Panc1 (cell line): ENCODE results near the gene NFIB. TPM values are rescaled to one million over a fixed set of nuclear protein-coding genes. Genes with fewer than 3 reads are reported as not detected.

Experiments
- ATAC-seq: fragments of 200-7000 bp; cut with Tn5 transposase; 2 replicates; pipeline ENCODE4 v1.9.1; 2020; ENCODE audit warnings: mild to moderate bottlenecking, moderate library complexity
- BruUV-seq: library from RNA; stranded (reverse); fragments of 400-500 nt; replicated peaks from 2 replicates; lab custom pipeline; 2021; lab: Mats Ljungman, UMichigan
- CTCF ChIA-PET: fragments of 300-600 bp; sonication (Branson Sonifier 250); formaldehyde crosslinking; loops from one replicate; lab custom pipeline; 2022; ENCODE audit warnings: antibody characterized with exemption; lab: Charles Lee
- POLR2A ChIA-PET: fragments of 300-600 bp; sonication (Branson Sonifier 250); formaldehyde crosslinking; loops from one replicate; lab custom pipeline; 2022; ENCODE audit warnings: antibody characterized with exemption; lab: Charles Lee
- DNase-seq: peaks from one replicate; pipeline ENCODE4 v3.0.0-alpha.2; 2010; ENCODE audit warnings: low read depth, low spot score
- H3K27ac ChIP-seq: 2 replicates; pipeline ENCODE4 v1.5.1; 2011; ENCODE audit warnings: mild to moderate bottlenecking, low read length, inconsistent platforms
- H3K27me3 ChIP-seq: fragments of 200-500 bp; sonication (Bioruptor generic); 2 replicates; pipeline ENCODE4 v1.6.0; 2014; ENCODE audit warnings: low read length, inconsistent platforms; ENCODE audit not compliant: control insufficient read depth, insufficient read depth
- H3K36me3 ChIP-seq: fragments of 200-500 bp; sonication (Bioruptor generic); 2 replicates; pipeline ENCODE4 v1.5.1; 2014; ENCODE audit warnings: inconsistent platforms, mild to moderate bottlenecking, low read length, moderate library complexity; ENCODE audit not compliant: control insufficient read depth, insufficient read depth
- H3K4me1 ChIP-seq: 2 replicates; pipeline ENCODE4 v1.5.1; 2011; ENCODE audit warnings: inconsistent platforms, mild to moderate bottlenecking, low read length, moderate library complexity; ENCODE audit not compliant: control insufficient read depth, insufficient read depth
- H3K4me3 ChIP-seq, 2 experiments: 2 replicates each; pipeline ENCODE4 v1.5.1; 2011 to 2012; ENCODE audit warnings: low read depth in 2 of 2, low read length in 2 of 2, mild to moderate bottlenecking in 2 of 2, inconsistent platforms in 1 of 2, moderate library complexity in 1 of 2
- H3K9me3 ChIP-seq: fragments of 200-500 bp; sonication (Bioruptor generic); 2 replicates; pipeline ENCODE4 v1.5.1; 2014; ENCODE audit warnings: low read depth, mild to moderate bottlenecking, inconsistent platforms, low read length, moderate library complexity; ENCODE audit not compliant: control insufficient read depth, insufficient read depth
- CTCF ChIP-seq: fragments of 450-650 bp; IDR thresholded peaks from 2 replicates; pipeline ENCODE4 v1.5.1; 2017; ENCODE audit warnings: mild to moderate bottlenecking
- POLR2AphosphoS5 ChIP-seq: IDR thresholded peaks from 2 replicates; pipeline ENCODE4 v1.6.1; 2012; ENCODE audit warnings: mild to moderate bottlenecking, low read depth, low read length, moderate library complexity
- REST ChIP-seq, 2 experiments: IDR thresholded peaks; 2 replicates each; pipeline ENCODE4 v1.6.1; 2011 to 2012; ENCODE audit warnings: low read depth in 2 of 2, control low read depth in 1 of 2, low read length in 1 of 2, mild to moderate bottlenecking in 1 of 2, moderate library complexity in 1 of 2; ENCODE audit not compliant: insufficient read depth in 1 of 2
- SIN3A ChIP-seq: IDR thresholded peaks from 2 replicates; pipeline ENCODE4 v1.6.1; 2012; ENCODE audit warnings: low read depth, mild to moderate bottlenecking, low read length, moderate library complexity, borderline replicate concordance; ENCODE audit not compliant: insufficient read depth
- TCF7L2 ChIP-seq: IDR thresholded peaks from 2 replicates; pipeline ENCODE4 v1.6.1; 2011; ENCODE audit warnings: mild to moderate bottlenecking, low read depth, low read length, inconsistent platforms
- in situ Hi-C: cut with HindIII; loops from 2 replicates; pipeline ENCODE4 v1.10.0; 2016; ENCODE audit warnings: low sequenced_read_pairs, low pct_unique_long_range_greater_than_20kb
- intact Hi-C: fragments of 100-400 bp; cut with micrococcal nuclease; formaldehyde crosslinking; loops from one replicate; pipeline ENCODE4 v1.10.0; 2022; ENCODE audit not compliant: unreplicated experiment
- total RNA-seq: library from RNA; stranded (reverse); gene quantifications from one replicate; pipeline ENCODE4 v1.2.1, GENCODE V29; 2021; ENCODE audit not compliant: unreplicated experiment

Gene NFIB
- total RNA-seq, 1 experiment from 2014 or later: 26.7 TPM

- ATAC-seq: no peak
- intact Hi-C loops (no loop called here), in situ Hi-C loops (no loop called here)
- no peak overlapping the region for H3K4me3 ChIP-seq
- no peak overlapping the region for H3K27ac ChIP-seq
- H3K27me3 ChIP-seq: no peaks in the 10 kb centered on the region
- no peaks in the 10 kb centered on the region for H3K36me3 ChIP-seq
- ChIA-PET POLR2A (no interaction called here), CTCF (no interaction called here)
- H3K4me1 ChIP-seq: no peaks in the 10 kb centered on the region; the same call in 1 of the 2 replicates
- BruUV-seq: no TSS peak
- no peak for TF ChIP-seq CTCF
- TF ChIP-seq TCF7L2: no peak
- TF ChIP-seq REST (IDR thresholded peaks at IDR 0.05; ENCODE audit: insufficient read depth in 1 of 2, low read depth in 2 of 2, low read length in 1 of 2): no peak
- TF ChIP-seq SIN3A: no peak
- no peak for TF ChIP-seq POLR2AphosphoS5
- no peaks in the 10 kb centered on the region for H3K9me3 ChIP-seq
- no peak for DNase-seq
These were observed 51.1 kb downstream of the NFIB start for GRCh38 chr9:14262827-14263226.

- no peaks in the 10 kb centered on the region for H3K36me3 ChIP-seq
- DNase-seq (no peak), ATAC-seq (no peak)
- H3K27ac ChIP-seq: no peak overlapping the region
- in situ Hi-C loops: no loop called here
- CTCF ChIA-PET: no interaction called here
- H3K9me3 ChIP-seq: no peaks in the 10 kb centered on the region
- POLR2A ChIA-PET: no interaction called here
- H3K4me3 ChIP-seq: no peak overlapping the region
- intact Hi-C loops: no loop called here
- BruUV-seq: no TSS peak
- H3K27me3 ChIP-seq: no peaks in the 10 kb centered on the region
- no peaks in the 10 kb centered on the region; the same call in 1 of the 2 replicates for H3K4me1 ChIP-seq
- TF ChIP-seq CTCF (no peak), SIN3A (no peak), POLR2AphosphoS5 (no peak), REST (IDR thresholded peaks at IDR 0.05; ENCODE audit: insufficient read depth in 1 of 2, low read depth in 2 of 2, low read length in 1 of 2) (no peak), TCF7L2 (no peak)
These were observed 52.3 kb downstream of the NFIB start for GRCh38 chr9:14261616-14262015.
